CD14-positive monocyte (primary cell): ENCODE data around the gene NTSR2. TPM values are rescaled to one million over a fixed set of nuclear protein-coding genes. Genes with fewer than 3 reads are reported as not detected.

ENCODE experiments used
- DNase-seq, 3 donors: peaks; one replicate each; pipeline ENCODE4 v3.0.0-alpha.2; 2011 to 2022
- H2AFZ ChIP-seq: 2 replicates; pipeline ENCODE4 v1.6.0; 2012; ENCODE audit warnings: mild to moderate bottlenecking, low read depth, low read length, inconsistent platforms; ENCODE audit not compliant: insufficient read depth, poor library complexity, severe bottlenecking
- H3K27ac ChIP-seq, 2 donors: 1 replicate in 1 of 2; 2 replicates in 1 of 2; pipeline ENCODE4 v1.5.1; 2012 to 2013; ENCODE audit warnings: low read length in 2 of 2, control low read depth in 1 of 2, inconsistent platforms in 1 of 2, low read depth in 1 of 2, mild to moderate bottlenecking in 1 of 2
- H3K27me3 ChIP-seq, 2 donors: one replicate each; pipeline versions ENCODE4 v1.6.0 to v1.6.1; 2011 to 2013; ENCODE audit warnings: low read length in 2 of 2; ENCODE audit not compliant: control insufficient read depth in 2 of 2, insufficient read depth in 2 of 2
- H3K36me3 ChIP-seq, 2 donors: replicated peaks in 1 of 2; 1 replicate in 1 of 2; 2 replicates in 1 of 2; pipeline versions ENCODE4 v1.5.1 to v1.6.1; 2012 to 2013; ENCODE audit warnings: low read length in 2 of 2, control low read depth in 1 of 2, inconsistent platforms in 1 of 2, mild to moderate bottlenecking in 1 of 2; ENCODE audit not compliant: insufficient read depth in 2 of 2, control insufficient read depth in 1 of 2
- H3K4me1 ChIP-seq, 2 donors: 1 replicate in 1 of 2; 2 replicates in 1 of 2; pipeline versions ENCODE4 v1.5.1 to v1.6.1; 2012 to 2013; ENCODE audit warnings: low read length in 2 of 2, control low read depth in 1 of 2, inconsistent platforms in 1 of 2, mild to moderate bottlenecking in 1 of 2, moderate library complexity in 1 of 2; ENCODE audit not compliant: insufficient read depth in 2 of 2, control insufficient read depth in 1 of 2
- H3K4me2 ChIP-seq: replicated peaks from 2 replicates; pipeline ENCODE3; 2012; ENCODE audit warnings: low read length, moderate library complexity, mild to moderate bottlenecking; ENCODE audit not compliant: poor library complexity, severe bottlenecking; ENCODE audit errors: extremely low read depth
- H3K4me3 ChIP-seq, 3 experiments: fragments of 200-600 bp in 1 of 3; sonication (generic) in 1 of 3; replicated peaks in 1 of 3; 1 replicate in 2 of 3; 2 replicates in 1 of 3; pipeline ENCODE4 v1.5.1; 2011 to 2013; ENCODE audit warnings: low read length in 3 of 3, mild to moderate bottlenecking in 3 of 3, control low read depth in 2 of 3, low read depth in 2 of 3, inconsistent platforms in 1 of 3, moderate library complexity in 1 of 3
- H3K79me2 ChIP-seq: 2 replicates; pipeline ENCODE4 v1.6.0; 2012; ENCODE audit warnings: mild to moderate bottlenecking, control low read depth, inconsistent platforms, low read length, moderate library complexity; ENCODE audit not compliant: insufficient read depth
- H3K9ac ChIP-seq: 2 replicates; pipeline ENCODE4 v1.6.0; 2017; ENCODE audit warnings: low read length, mild to moderate bottlenecking; ENCODE audit not compliant: insufficient read depth, poor library complexity, severe bottlenecking
- H3K9me3 ChIP-seq, 2 donors: replicated peaks in 1 of 2; 1 replicate in 1 of 2; 2 replicates in 1 of 2; pipeline versions ENCODE4 v1.5.1 to v1.6.1; 2012 to 2013; ENCODE audit warnings: low read length in 2 of 2, control low read depth in 1 of 2; ENCODE audit not compliant: control insufficient read depth in 1 of 2, insufficient read depth in 1 of 2
- H4K20me1 ChIP-seq: 2 replicates; pipeline ENCODE4 v1.6.0; 2012; ENCODE audit warnings: mild to moderate bottlenecking, low read length, control low read depth, moderate library complexity; ENCODE audit not compliant: insufficient read depth
- H3K27ac Mint-ChIP-seq, 7 donors: one replicate each; pipeline ENCODE4 v1.8.0; 2020; ENCODE audit warnings: mild to moderate bottlenecking in 7 of 7, mixed read lengths in 7 of 7, moderate library complexity in 6 of 7, inconsistent platforms in 2 of 7
- H3K27me3 Mint-ChIP-seq, 3 donors: one replicate each; pipeline ENCODE4 v1.8.0; 2021 to 2022; ENCODE audit warnings: low read depth in 3 of 3, mild to moderate bottlenecking in 3 of 3, mixed read lengths in 3 of 3, moderate library complexity in 3 of 3, inconsistent platforms in 1 of 3
- H3K36me3 Mint-ChIP-seq, 2 donors: one replicate each; pipeline ENCODE4 v1.8.0; 2020; ENCODE audit warnings: mixed read lengths in 2 of 2, inconsistent platforms in 1 of 2, mild to moderate bottlenecking in 1 of 2
- H3K4me1 Mint-ChIP-seq: one replicate; pipeline ENCODE4 v1.8.0; 2020; ENCODE audit warnings: mild to moderate bottlenecking, mixed read lengths
- H3K4me3 Mint-ChIP-seq, 2 donors: one replicate each; pipeline ENCODE4 v1.8.0; 2020; ENCODE audit warnings: mild to moderate bottlenecking in 2 of 2, mixed read lengths in 2 of 2, moderate library complexity in 1 of 2
- H3K9me3 Mint-ChIP-seq, 7 donors: one replicate each; pipeline ENCODE4 v1.8.0; 2020 to 2022; ENCODE audit warnings: mixed read lengths in 7 of 7, mild to moderate bottlenecking in 6 of 7, moderate library complexity in 6 of 7, inconsistent platforms in 2 of 7
- WGBS: methylation state at CpG from one replicate; pipeline ENCODE4 v1.1.5; 2013; ENCODE audit warnings: missing lambda C conversion rate; ENCODE audit not compliant: insufficient coverage; 5-methylcytosine and 5-hydroxymethylcytosine counted together
- intact Hi-C, 2 donors: fragments of 100-400 bp; cut with micrococcal nuclease; formaldehyde crosslinking; loops; one replicate each; pipeline versions ENCODE4 v1.15.0 to v1.15.1; 2023
- polyA plus RNA-seq, 3 donors: library from polyadenylated mRNA; depleted of rRNA in 1 of 3; unstranded in 2 of 3; stranded (reverse) in 1 of 3; fragments of 300-500 nt in 2 of 3; fragments of >200 nt in 1 of 3; fragmentation: Illumina TruSeq in 2 of 3; gene quantifications; 1 replicate in 2 of 3; 2 replicates in 1 of 3; pipeline ENCODE4 v1.2.3, GENCODE V29; 2012 to 2021
- TF ChIP-seq, protein P1 (sequence below): fragments of 200-600 bp; IDR thresholded peaks from one replicate; pipeline ENCODE4 v1.8.0; 2022; ENCODE audit warnings: antibody characterized with exemption, mild to moderate bottlenecking

NTSR2 gene
- polyA plus RNA-seq, 3 donors: not detected

DNA sequence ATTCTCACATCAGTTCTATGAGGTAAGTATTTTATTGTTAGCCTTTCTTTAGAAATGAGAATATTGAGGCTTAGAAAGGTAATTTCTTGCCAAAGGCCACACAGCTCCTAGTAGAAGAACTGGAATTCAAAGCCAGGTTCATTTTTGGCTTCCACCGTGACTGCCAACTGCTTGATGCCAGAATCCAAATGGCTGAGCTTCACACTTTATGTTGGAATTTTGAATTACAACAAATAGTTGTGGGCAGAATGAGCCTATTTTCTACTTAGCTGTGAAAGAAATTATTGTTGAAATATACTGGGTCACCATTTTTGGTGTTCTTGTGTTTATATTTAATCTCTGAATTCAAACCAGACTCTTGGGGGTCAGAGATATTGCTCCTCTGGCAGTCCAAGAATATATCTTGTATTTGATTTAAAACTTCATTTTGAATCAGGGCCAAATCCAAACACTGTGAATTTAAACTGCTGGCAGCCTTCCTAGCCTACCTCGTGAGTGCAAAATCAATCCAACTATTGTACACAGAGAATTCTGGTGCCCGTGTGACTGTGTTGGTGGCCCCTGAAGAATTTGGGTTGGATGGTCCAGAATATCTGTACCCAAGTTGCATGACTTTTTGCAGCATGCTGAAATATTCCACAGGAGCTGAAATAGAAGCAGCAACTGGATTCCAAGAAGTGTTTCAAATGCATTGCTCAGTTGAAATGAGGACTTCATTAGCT lies 40.8 kb upstream of the NTSR2 start:
- H3K4me2 ChIP-seq: no peak overlapping the region
- H3K4me3 ChIP-seq: no peak overlapping the region
- intact Hi-C loops: no loop called here
- H3K36me3 ChIP-seq: no peaks in the 10 kb centered on the region
- 80% methylated on average over 1 of the region's 3 CpGs for WGBS
- no peak overlapping the region for H3K27ac ChIP-seq
- no peaks in the 10 kb centered on the region for H3K9me3 ChIP-seq
- TF ChIP-seq, protein P1, sequence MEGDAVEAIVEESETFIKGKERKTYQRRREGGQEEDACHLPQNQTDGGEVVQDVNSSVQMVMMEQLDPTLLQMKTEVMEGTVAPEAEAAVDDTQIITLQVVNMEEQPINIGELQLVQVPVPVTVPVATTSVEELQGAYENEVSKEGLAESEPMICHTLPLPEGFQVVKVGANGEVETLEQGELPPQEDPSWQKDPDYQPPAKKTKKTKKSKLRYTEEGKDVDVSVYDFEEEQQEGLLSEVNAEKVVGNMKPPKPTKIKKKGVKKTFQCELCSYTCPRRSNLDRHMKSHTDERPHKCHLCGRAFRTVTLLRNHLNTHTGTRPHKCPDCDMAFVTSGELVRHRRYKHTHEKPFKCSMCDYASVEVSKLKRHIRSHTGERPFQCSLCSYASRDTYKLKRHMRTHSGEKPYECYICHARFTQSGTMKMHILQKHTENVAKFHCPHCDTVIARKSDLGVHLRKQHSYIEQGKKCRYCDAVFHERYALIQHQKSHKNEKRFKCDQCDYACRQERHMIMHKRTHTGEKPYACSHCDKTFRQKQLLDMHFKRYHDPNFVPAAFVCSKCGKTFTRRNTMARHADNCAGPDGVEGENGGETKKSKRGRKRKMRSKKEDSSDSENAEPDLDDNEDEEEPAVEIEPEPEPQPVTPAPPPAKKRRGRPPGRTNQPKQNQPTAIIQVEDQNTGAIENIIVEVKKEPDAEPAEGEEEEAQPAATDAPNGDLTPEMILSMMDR: no peak
- H3K4me1 ChIP-seq: peaks cover 18 to 19% of the 10 kb centered on the region in 2 donors
- H3K27ac Mint-ChIP-seq: no peak overlapping the region
- H2AFZ ChIP-seq: no peak overlapping the region
- no peaks in the 10 kb centered on the region for H3K36me3 Mint-ChIP-seq
- H3K27me3 ChIP-seq: no peaks in the 10 kb centered on the region
- no peak overlapping the region for H3K4me3 Mint-ChIP-seq
- peaks cover 17% of the 10 kb centered on the region for H3K4me1 Mint-ChIP-seq
- H3K9ac ChIP-seq: no peak overlapping the region
- peaks cover 0 to 7% (median 0%) of the 10 kb centered on the region in 7 donors for H3K9me3 Mint-ChIP-seq
- no peak for DNase-seq
- H3K27me3 Mint-ChIP-seq: peaks cover 0 to 1% (median 0%) of the 10 kb centered on the region in 3 donors
- no peaks in the 10 kb centered on the region for H4K20me1 ChIP-seq
- H3K79me2 ChIP-seq: no peaks in the 10 kb centered on the region

DNA sequence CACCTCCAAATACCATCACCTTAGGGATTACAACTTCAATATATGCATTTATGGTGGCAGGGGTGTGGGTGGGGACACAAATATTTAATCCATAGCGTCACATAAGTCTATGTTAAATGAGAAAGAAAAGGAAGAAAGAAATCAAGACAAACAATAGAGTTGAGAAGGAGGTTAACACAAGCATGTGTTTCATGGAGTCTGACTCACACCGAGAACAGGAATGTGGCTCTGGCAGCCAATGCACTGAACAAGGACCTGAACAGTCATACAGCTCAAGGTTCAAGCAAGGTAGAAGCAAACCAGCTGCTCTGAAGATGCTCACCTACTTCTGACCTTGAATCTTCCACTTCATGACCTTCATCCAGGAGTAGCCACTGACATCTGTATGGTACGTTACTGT lies 40.2 kb upstream of the NTSR2 start:
- Histone ChIP-seq H3K9ac (no peak overlapping the region), H3K4me3 (no peak overlapping the region), H2AFZ (no peak overlapping the region), H4K20me1 (no peaks in the 10 kb centered on the region), H3K9me3 (no peaks in the 10 kb centered on the region), H3K36me3 (no peaks in the 10 kb centered on the region), H3K4me1 (peaks cover 18 to 19% of the 10 kb centered on the region in 2 donors), H3K79me2 (no peaks in the 10 kb centered on the region), H3K4me2 (no peak overlapping the region), H3K27me3 (no peaks in the 10 kb centered on the region), H3K27ac (no peak overlapping the region)
- TF ChIP-seq, protein P1: no peak
- intact Hi-C loops: no loop called here
- Mint-ChIP-seq H3K27ac (no peak overlapping the region), H3K36me3 (no peaks in the 10 kb centered on the region), H3K9me3 (peaks cover 0 to 7% (median 0%) of the 10 kb centered on the region in 7 donors), H3K4me3 (no peak overlapping the region), H3K4me1 (peaks cover 17% of the 10 kb centered on the region), H3K27me3 (peaks cover 0 to 1% (median 0%) of the 10 kb centered on the region in 3 donors)
- DNase-seq: no peak
- 90% methylated on average over 2 of the region's 3 CpGs for WGBS
